Measurements from ENCODE around the gene MANBA.
A peak's percentile ranks its signal among the peaks of the same experiment; 100 is the strongest.

The MANBA gene

DNA sequence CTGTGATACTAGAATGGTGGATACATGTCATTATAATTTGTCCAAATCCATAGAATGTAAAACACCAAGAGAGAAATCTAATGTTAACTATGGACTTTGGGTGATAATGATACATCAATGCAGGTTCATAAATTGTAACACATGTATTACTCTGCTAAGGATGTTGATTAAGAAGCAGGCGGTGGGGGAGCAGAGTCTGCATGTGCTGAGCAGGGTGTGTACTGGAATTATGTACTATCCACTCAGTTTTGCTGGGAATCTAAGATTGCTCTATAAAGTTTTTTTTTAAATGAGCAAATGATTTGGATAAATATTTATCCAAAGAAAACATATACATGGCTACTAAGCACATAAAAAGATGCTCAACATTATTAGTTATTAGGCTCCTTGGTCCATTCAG lies 15.0 kb upstream of the MANBA start:
- no peak for DNase-seq (ENCODE audit: low read depth)
- no peak overlapping the region for H3K4me3 ChIP-seq (ENCODE audit: low read depth, low read length)
- TF ChIP-seq, protein P1, sequence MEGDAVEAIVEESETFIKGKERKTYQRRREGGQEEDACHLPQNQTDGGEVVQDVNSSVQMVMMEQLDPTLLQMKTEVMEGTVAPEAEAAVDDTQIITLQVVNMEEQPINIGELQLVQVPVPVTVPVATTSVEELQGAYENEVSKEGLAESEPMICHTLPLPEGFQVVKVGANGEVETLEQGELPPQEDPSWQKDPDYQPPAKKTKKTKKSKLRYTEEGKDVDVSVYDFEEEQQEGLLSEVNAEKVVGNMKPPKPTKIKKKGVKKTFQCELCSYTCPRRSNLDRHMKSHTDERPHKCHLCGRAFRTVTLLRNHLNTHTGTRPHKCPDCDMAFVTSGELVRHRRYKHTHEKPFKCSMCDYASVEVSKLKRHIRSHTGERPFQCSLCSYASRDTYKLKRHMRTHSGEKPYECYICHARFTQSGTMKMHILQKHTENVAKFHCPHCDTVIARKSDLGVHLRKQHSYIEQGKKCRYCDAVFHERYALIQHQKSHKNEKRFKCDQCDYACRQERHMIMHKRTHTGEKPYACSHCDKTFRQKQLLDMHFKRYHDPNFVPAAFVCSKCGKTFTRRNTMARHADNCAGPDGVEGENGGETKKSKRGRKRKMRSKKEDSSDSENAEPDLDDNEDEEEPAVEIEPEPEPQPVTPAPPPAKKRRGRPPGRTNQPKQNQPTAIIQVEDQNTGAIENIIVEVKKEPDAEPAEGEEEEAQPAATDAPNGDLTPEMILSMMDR (IDR thresholded peaks at IDR 0.05; ENCODE audit: low read depth, low read length, missing control alignments), result no peak
- in situ Hi-C loops (cut with HindIII; ENCODE audit: low sequenced_read_pairs), result no loop called here

- H3K4me3 ChIP-seq (ENCODE audit: low read depth, low read length), result no peak overlapping the region
- TF ChIP-seq, protein P1 (IDR thresholded peaks at IDR 0.05; ENCODE audit: low read depth, low read length, missing control alignments), result no peak
- in situ Hi-C loops (cut with HindIII; ENCODE audit: low sequenced_read_pairs), result no loop called here
Observed at GRCh38 chr4:102774254-102774653, 13.5 kb upstream of the MANBA start.

GRCh38 chr4:102772738-102773340 lies 12.1 kb upstream of the MANBA start:
- TF ChIP-seq, protein P1 (IDR thresholded peaks at IDR 0.05; ENCODE audit: low read depth, low read length, missing control alignments), result no peak
- DNase-seq (ENCODE audit: low read depth), result no peak
- no peak overlapping the region for H3K4me3 ChIP-seq (ENCODE audit: low read depth, low read length)
- in situ Hi-C loops (cut with HindIII; ENCODE audit: low sequenced_read_pairs), result no loop called here

More at GRCh38 chr4:102774254-102774653, 13.5 kb upstream of the MANBA start:
- no peak for DNase-seq (ENCODE audit: low read depth)

GRCh38 chr4:102764901-102765300 lies 4.1 kb upstream of the MANBA start:
- TF ChIP-seq, protein P1 (IDR thresholded peaks at IDR 0.05; ENCODE audit: low read depth, low read length, missing control alignments), result no peak
- in situ Hi-C loops (cut with HindIII; ENCODE audit: low sequenced_read_pairs), result no loop called here
- no peak overlapping the region for H3K4me3 ChIP-seq (ENCODE audit: low read depth, low read length)
- no peak for DNase-seq (ENCODE audit: low read depth)

- in situ Hi-C loops (cut with HindIII; ENCODE audit: low sequenced_read_pairs), result no loop called here
- TF ChIP-seq, protein P1 (IDR thresholded peaks at IDR 0.05; ENCODE audit: low read depth, low read length, missing control alignments), result no peak
- H3K4me3 ChIP-seq (ENCODE audit: low read depth, low read length), result no peak overlapping the region
- DNase-seq (ENCODE audit: low read depth), result no peak
Observed at GRCh38 chr4:102761906-102762305, 1.1 kb upstream of the MANBA start.

- no peak for DNase-seq (ENCODE audit: low read depth)
- in situ Hi-C loops (cut with HindIII; ENCODE audit: low sequenced_read_pairs), result no loop called here
- TF ChIP-seq, protein P1 (IDR thresholded peaks at IDR 0.05; ENCODE audit: low read depth, low read length, missing control alignments), result no peak
- peak overlapping the region; percentile 80 for H3K4me3 ChIP-seq (ENCODE audit: low read depth, low read length)
Observed at GRCh38 chr4:102761296-102761701, 531 bp upstream of the MANBA start.
